WTC11 (cell line): ENCODE results near the gene SPSB3. TPM values are rescaled to one million over a fixed set of nuclear protein-coding genes. Genes with fewer than 3 reads are reported as not detected.

Experiments used
- ATAC-seq: fragments of 200-7000 bp; cut with Tn5 transposase; 2 replicates; pipeline ENCODE4 v1.10.0; 2021; ENCODE audit warnings: mild to moderate bottlenecking, moderate library complexity
- CTCF ChIA-PET: fragments of 300-600 bp; sonication (Branson Sonifier 250); formaldehyde crosslinking; loops from one replicate; lab custom pipeline; 2021; ENCODE audit warnings: antibody characterized with exemption; lab: Charles Lee
- POLR2A ChIA-PET: fragments of 350-600 bp; sonication (Branson Sonifier 250); formaldehyde crosslinking; loops from one replicate; lab custom pipeline; 2021; ENCODE audit warnings: antibody characterized with exemption; lab: Charles Lee
- DNase-seq: peaks from one replicate; pipeline ENCODE4 v3.0.0; 2021; ENCODE audit warnings: low spot score
- H3K27ac Mint-ChIP-seq: 2 replicates; pipeline ENCODE4 v1.8.0; 2021; ENCODE audit warnings: mixed read lengths
- H3K27me3 Mint-ChIP-seq: 2 replicates; pipeline ENCODE4 v1.8.0; 2021; ENCODE audit warnings: low read depth, mild to moderate bottlenecking, moderate library complexity, mixed read lengths
- H3K36me3 Mint-ChIP-seq: 2 replicates; pipeline ENCODE4 v1.8.0; 2021; ENCODE audit warnings: mixed read lengths
- H3K4me1 Mint-ChIP-seq: 2 replicates; pipeline ENCODE4 v1.8.0; 2022; ENCODE audit warnings: mixed read lengths
- H3K4me3 Mint-ChIP-seq: 2 replicates; pipeline ENCODE4 v1.8.0; 2021; ENCODE audit warnings: mild to moderate bottlenecking, moderate library complexity, mixed read lengths
- H3K9me3 Mint-ChIP-seq: 2 replicates; pipeline ENCODE4 v1.8.0; 2021; ENCODE audit warnings: mixed read lengths
- ARID4B ChIP-seq: sonication (generic); formaldehyde crosslinking; IDR thresholded peaks from 2 replicates; pipeline ENCODE4 v1.8.0; 2023; ENCODE audit warnings: missing genetic modification reagents, mild to moderate bottlenecking, borderline replicate concordance
- CBFB ChIP-seq: sonication (generic); formaldehyde crosslinking; IDR thresholded peaks from 2 replicates; pipeline ENCODE4 v1.8.1; 2022; ENCODE audit warnings: mild to moderate bottlenecking, low read depth, missing genetic modification reagents
- CTCF ChIP-seq: fragments of 200-600 bp; IDR thresholded peaks from 2 replicates; pipeline ENCODE4 v1.8.0; 2022; ENCODE audit warnings: antibody characterized with exemption
- E2F5 ChIP-seq: sonication (generic); formaldehyde crosslinking; IDR thresholded peaks from 2 replicates; pipeline ENCODE4 v1.8.1; 2022; ENCODE audit warnings: mild to moderate bottlenecking, moderate library complexity, missing genetic modification reagents
- ERG ChIP-seq: fragments of 250-450 bp; sonication (Bioruptor Pico); IDR thresholded peaks from 2 replicates; pipeline ENCODE4 v1.8.0; 2021; ENCODE audit warnings: mild to moderate bottlenecking
- ETV6 ChIP-seq: sonication (generic); formaldehyde crosslinking; IDR thresholded peaks from 2 replicates; pipeline ENCODE4 v1.8.1; 2022; ENCODE audit warnings: mild to moderate bottlenecking, missing genetic modification reagents
- GRHL2 ChIP-seq: fragments of 250-450 bp; sonication (Bioruptor Pico); IDR thresholded peaks from 2 replicates; pipeline ENCODE4 v1.8.0; 2022; ENCODE audit warnings: mild to moderate bottlenecking, moderate library complexity; ENCODE audit not compliant: insufficient replicate concordance, severe bottlenecking
- HMGXB4 ChIP-seq: sonication (generic); formaldehyde crosslinking; IDR thresholded peaks from 2 replicates; pipeline ENCODE4 v1.8.1; 2023; ENCODE audit warnings: mild to moderate bottlenecking, moderate library complexity, missing genetic modification reagents
- JAZF1 ChIP-seq: fragments of 250-450 bp; sonication (Bioruptor Pico); IDR thresholded peaks from 2 replicates; pipeline ENCODE4 v1.9.0; 2021; ENCODE audit warnings: moderate library complexity, mild to moderate bottlenecking, inconsistent platforms
- KAT7 ChIP-seq: sonication (generic); formaldehyde crosslinking; IDR thresholded peaks from 2 replicates; pipeline ENCODE4 v1.8.1; 2023; ENCODE audit warnings: missing genetic modification reagents, mild to moderate bottlenecking, borderline replicate concordance
- MAX ChIP-seq: sonication (generic); formaldehyde crosslinking; IDR thresholded peaks from 2 replicates; pipeline ENCODE4 v1.8.0; 2022; ENCODE audit warnings: mild to moderate bottlenecking, missing genetic modification reagents
- NFATC4 ChIP-seq: fragments of 250-450 bp; sonication (Bioruptor Pico); IDR thresholded peaks from 2 replicates; pipeline ENCODE4 v1.9.0; 2021; ENCODE audit warnings: mild to moderate bottlenecking
- NR2C2 ChIP-seq: sonication (generic); formaldehyde crosslinking; IDR thresholded peaks from 2 replicates; pipeline ENCODE4 v1.8.0; 2022; ENCODE audit warnings: mild to moderate bottlenecking, missing genetic modification reagents
- SOX15 ChIP-seq: fragments of 250-450 bp; sonication (Bioruptor Pico); IDR thresholded peaks from 2 replicates; pipeline ENCODE4 v1.9.0; 2021; ENCODE audit warnings: mild to moderate bottlenecking
- USF1 ChIP-seq: sonication (generic); formaldehyde crosslinking; IDR thresholded peaks from 2 replicates; pipeline ENCODE4 v1.8.0; 2022; ENCODE audit warnings: mild to moderate bottlenecking, missing genetic modification reagents
- ZNF263 ChIP-seq: sonication (generic); formaldehyde crosslinking; IDR thresholded peaks from 2 replicates; pipeline ENCODE4 v1.8.1; 2022; ENCODE audit warnings: low read depth, mild to moderate bottlenecking, moderate library complexity, missing genetic modification reagents
- ZNF532 ChIP-seq: fragments of 250-450 bp; sonication (Bioruptor Pico); IDR thresholded peaks from 2 replicates; pipeline ENCODE4 v1.9.0; 2021; ENCODE audit warnings: mild to moderate bottlenecking, borderline replicate concordance
- total RNA-seq: library from RNA; stranded (reverse); gene quantifications from 3 replicates; pipeline ENCODE4 v1.2.3, GENCODE V29; 2021

The SPSB3 gene
- total RNA-seq, 1 experiment from 2014 or later: 32.8 TPM

- TF ChIP-seq ERG (CRISPR knock-in tag) (no peak), KAT7 (CRISPR knock-in tag) (no peak), ZNF263 (CRISPR knock-in tag) (no peak)
Observed at GRCh38 chr16:1762196-1762878, 20.0 kb downstream of the SPSB3 start (continued).

- H3K27ac Mint-ChIP-seq: no peak overlapping the region
- no peaks in the 10 kb centered on the region; the same call in 1 of the 2 replicates for H3K36me3 Mint-ChIP-seq
- CTCF ChIA-PET: no interaction called here
- ATAC-seq: no peak
- H3K4me3 Mint-ChIP-seq: no peak overlapping the region
- H3K4me1 Mint-ChIP-seq: no peaks in the 10 kb centered on the region
- DNase-seq: no peak
- H3K27me3 Mint-ChIP-seq: no peaks in the 10 kb centered on the region
- POLR2A ChIA-PET: no interaction called here
- no peaks in the 10 kb centered on the region for H3K9me3 Mint-ChIP-seq
- TF ChIP-seq ARID4B (CRISPR knock-in tag) (no peak), NFATC4 (CRISPR knock-in tag) (no peak), ETV6 (CRISPR knock-in tag) (no peak), GRHL2 (CRISPR knock-in tag) (no peak), JAZF1 (no peak), SOX15 (CRISPR knock-in tag) (no peak), CBFB (CRISPR knock-in tag) (no peak), CTCF (no peak), HMGXB4 (CRISPR knock-in tag) (no peak), ZNF532 (CRISPR knock-in tag) (no peak), E2F5 (CRISPR knock-in tag) (no peak), USF1 (CRISPR knock-in tag) (no peak), NR2C2 (CRISPR knock-in tag) (no peak), MAX (CRISPR knock-in tag) (no peak)
Observed at GRCh38 chr16:1761751-1762150, 20.6 kb downstream of the SPSB3 start.
